Measurements from ENCODE around the gene LIMA1.
A peak's percentile ranks its signal among the peaks of the same experiment; 100 is the strongest.

LIMA1 gene

DNA sequence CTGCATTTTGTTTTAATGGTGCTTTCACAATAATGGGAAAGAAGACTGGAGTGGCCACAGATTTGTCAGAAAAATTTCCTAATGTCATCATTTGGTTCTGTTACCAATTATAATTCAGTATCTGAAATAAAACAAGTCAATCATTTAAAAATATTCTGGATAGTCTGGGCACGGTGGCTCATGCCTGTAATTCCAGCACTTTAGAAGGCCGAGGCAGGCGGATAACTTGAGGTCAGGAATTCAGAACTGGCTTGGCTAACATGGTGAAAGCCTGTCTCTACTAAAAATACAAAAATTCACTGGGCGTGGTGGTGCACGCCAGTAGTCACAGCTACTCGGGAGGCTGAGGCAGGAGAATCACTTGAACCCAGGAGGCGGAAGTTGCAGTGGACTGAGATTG, 4.0 kb upstream of the LIMA1 start:
- CTCF ChIA-PET = no interaction called here
- POLR2A ChIA-PET = interaction anchor here (0.7 to 1.1 kb wide), 2 partner anchors 66 to 540 kb away, joined by 3 read pairs; no protein-coding TSS in a partner anchor

GRCh38 chr12:50285253-50285652, 1.9 kb upstream of the LIMA1 start:
- no peak for DNase-seq (ENCODE audit: extremely low spot score)
- POLR2A ChIA-PET = interaction anchor here (1.4 kb wide), 1 partner anchor 50 kb away, joined by 3 read pairs; no protein-coding TSS in a partner anchor
- CTCF ChIA-PET = no interaction called here
- TF ChIP-seq LEF1 (IDR thresholded peaks at IDR 0.05; ENCODE audit: borderline replicate concordance) (no peak), FOXK2 (IDR thresholded peaks at IDR 0.05) (no peak), HDGF (IDR thresholded peaks at IDR 0.05; ENCODE audit: borderline replicate concordance) (no peak)

More for the DNA sequence above, 4.0 kb upstream of the LIMA1 start:
- TF ChIP-seq, protein P1, sequence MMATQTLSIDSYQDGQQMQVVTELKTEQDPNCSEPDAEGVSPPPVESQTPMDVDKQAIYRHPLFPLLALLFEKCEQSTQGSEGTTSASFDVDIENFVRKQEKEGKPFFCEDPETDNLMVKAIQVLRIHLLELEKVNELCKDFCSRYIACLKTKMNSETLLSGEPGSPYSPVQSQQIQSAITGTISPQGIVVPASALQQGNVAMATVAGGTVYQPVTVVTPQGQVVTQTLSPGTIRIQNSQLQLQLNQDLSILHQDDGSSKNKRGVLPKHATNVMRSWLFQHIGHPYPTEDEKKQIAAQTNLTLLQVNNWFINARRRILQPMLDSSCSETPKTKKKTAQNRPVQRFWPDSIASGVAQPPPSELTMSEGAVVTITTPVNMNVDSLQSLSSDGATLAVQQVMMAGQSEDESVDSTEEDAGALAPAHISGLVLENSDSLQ (IDR thresholded peaks at IDR 0.05) = no peak
- no peak for TF ChIP-seq ARNT (IDR thresholded peaks at IDR 0.05)
- no peak for TF ChIP-seq BHLHE40 (IDR thresholded peaks at IDR 0.05; ENCODE audit: borderline replicate concordance)
- TF ChIP-seq L3MBTL2 (conservative IDR thresholded peaks at IDR 0.05) = no peak
- TF ChIP-seq FOXM1 (IDR thresholded peaks at IDR 0.05; ENCODE audit: borderline replicate concordance) = no peak
- TF ChIP-seq FOXK2 (IDR thresholded peaks at IDR 0.05) = no peak
- TF ChIP-seq HDGF (IDR thresholded peaks at IDR 0.05; ENCODE audit: borderline replicate concordance) = no peak
- TF ChIP-seq SUZ12 (IDR thresholded peaks at IDR 0.05) = no peak
- TF ChIP-seq FOXA1 (IDR thresholded peaks at IDR 0.05) = no peak
- TF ChIP-seq CTBP1 (IDR thresholded peaks at IDR 0.05; ENCODE audit: borderline replicate concordance) = no peak
- no peak for TF ChIP-seq ELF4 (IDR thresholded peaks at IDR 0.05)
- no peak for TF ChIP-seq ZNF384 (IDR thresholded peaks at IDR 0.05)
- TF ChIP-seq NFRKB (IDR thresholded peaks at IDR 0.05) = no peak
- no peak for TF ChIP-seq SP1 (IDR thresholded peaks at IDR 0.05)
- no peak for TF ChIP-seq LEF1 (IDR thresholded peaks at IDR 0.05; ENCODE audit: borderline replicate concordance)
- TF ChIP-seq TARDBP (IDR thresholded peaks at IDR 0.05) = no peak
- no peak for DNase-seq (ENCODE audit: extremely low spot score)

DNA sequence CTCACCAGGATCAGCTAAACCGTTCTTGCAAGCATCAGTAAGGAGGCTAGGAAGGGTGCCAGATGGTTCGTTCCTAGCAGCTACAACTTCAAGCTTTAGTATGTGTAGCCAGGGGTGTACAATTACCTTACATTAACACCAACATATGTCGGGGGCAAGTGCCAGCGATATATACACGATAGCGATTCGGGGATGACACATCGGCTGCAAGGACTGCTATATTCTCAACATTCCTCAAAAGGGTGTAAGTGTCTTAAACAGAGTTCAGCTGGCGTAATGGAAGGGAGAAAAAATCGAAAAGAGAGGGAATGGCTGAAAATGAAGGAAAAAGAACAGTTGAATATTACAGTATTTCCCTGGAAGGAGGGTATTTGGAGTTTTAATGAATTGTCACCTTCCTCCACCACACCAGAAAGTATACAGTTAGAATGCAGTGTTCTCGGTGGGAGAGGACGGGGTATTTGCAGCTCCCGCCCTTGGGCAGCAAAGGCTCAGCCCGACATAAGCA, 545 bp downstream of the LIMA1 start:
- POLR2A ChIA-PET = interaction anchor here (1.6 to 2.4 kb wide), 5 partner anchors 20 to 170 kb away, joined by 5 to 25 read pairs (median 8); partner anchors contain the start of gene COX14
- DNase-seq (ENCODE audit: extremely low spot score) = peak; percentile 6
- TF ChIP-seq L3MBTL2 (conservative IDR thresholded peaks at IDR 0.05) (no peak; the same call in 1 of the 2 replicates), ARNT (IDR thresholded peaks at IDR 0.05) (no peak), BHLHE40 (IDR thresholded peaks at IDR 0.05; ENCODE audit: borderline replicate concordance) (no peak), FOXK2 (IDR thresholded peaks at IDR 0.05) (no peak), NFRKB (IDR thresholded peaks at IDR 0.05) (no peak), TARDBP (IDR thresholded peaks at IDR 0.05) (no peak), HDGF (IDR thresholded peaks at IDR 0.05; ENCODE audit: borderline replicate concordance) (no peak), ELF4 (IDR thresholded peaks at IDR 0.05) (no peak), FOXM1 (IDR thresholded peaks at IDR 0.05; ENCODE audit: borderline replicate concordance) (no peak), ZNF384 (IDR thresholded peaks at IDR 0.05) (no peak), CTBP1 (IDR thresholded peaks at IDR 0.05; ENCODE audit: borderline replicate concordance) (no peak), SP1 (IDR thresholded peaks at IDR 0.05) (no peak), FOXA1 (IDR thresholded peaks at IDR 0.05) (no peak), SUZ12 (IDR thresholded peaks at IDR 0.05) (no peak), LEF1 (IDR thresholded peaks at IDR 0.05; ENCODE audit: borderline replicate concordance) (no peak)
- TF ChIP-seq, protein P1 (IDR thresholded peaks at IDR 0.05) = no peak
- CTCF ChIA-PET = interaction anchor here (1.1 kb wide), 1 partner anchor 171 kb away, joined by 3 read pairs; the partner anchor contains the start of gene COX14

DNA sequence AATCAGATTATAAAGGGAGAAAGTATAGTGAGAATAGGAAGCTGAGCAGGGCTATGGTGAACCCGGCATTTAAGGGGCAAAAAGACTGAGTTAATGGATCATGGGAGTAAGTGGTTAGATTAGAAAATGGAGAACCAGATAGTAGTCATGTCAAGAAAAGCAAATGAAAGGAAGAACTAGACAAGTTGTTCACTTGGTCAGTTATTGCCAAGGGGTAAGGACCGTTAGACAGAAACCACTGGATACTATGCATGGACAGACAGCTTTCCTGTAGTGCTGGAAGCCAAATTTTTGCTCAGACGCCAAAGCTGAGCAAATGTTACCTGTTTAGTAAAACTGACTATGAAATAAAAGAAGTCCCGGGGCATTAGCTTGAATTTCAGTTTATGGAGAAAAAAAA, 3.8 kb downstream of the LIMA1 start:
- no peak for DNase-seq (ENCODE audit: extremely low spot score)
- CTCF ChIA-PET = no interaction called here
- POLR2A ChIA-PET = no interaction called here
- TF ChIP-seq ARNT (IDR thresholded peaks at IDR 0.05) (no peak), FOXK2 (IDR thresholded peaks at IDR 0.05) (no peak), TARDBP (IDR thresholded peaks at IDR 0.05) (no peak)

- CTCF ChIA-PET = interaction anchor here (0.7 kb wide), 1 partner anchor 317 kb away, joined by 3 read pairs; no protein-coding TSS in a partner anchor
- POLR2A ChIA-PET = no interaction called here
- no peak for DNase-seq (ENCODE audit: extremely low spot score)
- TF ChIP-seq NFRKB (IDR thresholded peaks at IDR 0.05) (no peak), FOXK2 (IDR thresholded peaks at IDR 0.05) (no peak), SUZ12 (IDR thresholded peaks at IDR 0.05) (no peak), L3MBTL2 (conservative IDR thresholded peaks at IDR 0.05) (no peak), HDGF (IDR thresholded peaks at IDR 0.05; ENCODE audit: borderline replicate concordance) (no peak), ELF4 (IDR thresholded peaks at IDR 0.05) (no peak), FOXM1 (IDR thresholded peaks at IDR 0.05; ENCODE audit: borderline replicate concordance) (no peak), CTBP1 (IDR thresholded peaks at IDR 0.05; ENCODE audit: borderline replicate concordance) (no peak), BHLHE40 (IDR thresholded peaks at IDR 0.05; ENCODE audit: borderline replicate concordance) (no peak), ZNF384 (IDR thresholded peaks at IDR 0.05) (no peak), TARDBP (IDR thresholded peaks at IDR 0.05) (no peak), ARNT (IDR thresholded peaks at IDR 0.05) (no peak)
These were observed 6.2 kb downstream of the LIMA1 start for GRCh38 chr12:50276912-50277671.

GRCh38 chr12:50276068-50276467, 7.3 kb downstream of the LIMA1 start:
- ChIA-PET CTCF (no interaction called here), POLR2A (interaction anchor here (2.5 kb wide), 1 partner anchor 8 kb away, joined by 7 read pairs; the partner anchor contains the start of gene LIMA1)
- no peak for DNase-seq (ENCODE audit: extremely low spot score)
- TF ChIP-seq SP1 (IDR thresholded peaks at IDR 0.05) (no peak), CTBP1 (IDR thresholded peaks at IDR 0.05; ENCODE audit: borderline replicate concordance) (no peak), L3MBTL2 (conservative IDR thresholded peaks at IDR 0.05) (no peak)

All from HEK293T (cell line).